Neutrophil (primary cell): ENCODE data around the gene BEND7.

ENCODE experiments used
- H3K27ac ChIP-seq: fragments of 200-600 bp; sonication (generic); 2 replicates; pipeline ENCODE4 v1.5.1; 2016; ENCODE audit warnings: mild to moderate bottlenecking, moderate library complexity
- H3K27me3 ChIP-seq: fragments of 200-600 bp; sonication (generic); 2 replicates; pipeline ENCODE4 v1.6.0; 2016; ENCODE audit warnings: mild to moderate bottlenecking
- H3K36me3 ChIP-seq: fragments of 200-600 bp; sonication (generic); 2 replicates; pipeline ENCODE4 v1.5.1; 2017
- H3K4me1 ChIP-seq, 2 experiments: fragments of 200-600 bp in 1 of 2; sonication (generic) in 1 of 2; 1 replicate in 1 of 2; 2 replicates in 1 of 2; pipeline versions ENCODE4 v1.5.1 to v1.6.1; 2013 to 2016; ENCODE audit warnings: low read depth in 1 of 2, low read length in 1 of 2, mild to moderate bottlenecking in 1 of 2, moderate library complexity in 1 of 2; ENCODE audit not compliant: control insufficient read depth in 1 of 2, insufficient read depth in 1 of 2
- H3K4me3 ChIP-seq, 2 experiments: fragments of 200-600 bp in 1 of 2; sonication (generic) in 1 of 2; 1 replicate in 1 of 2; 2 replicates in 1 of 2; pipeline ENCODE4 v1.5.1; 2013 to 2016; ENCODE audit warnings: low read depth in 1 of 2, low read length in 1 of 2, mild to moderate bottlenecking in 1 of 2, moderate library complexity in 1 of 2
- H3K9me3 ChIP-seq: fragments of 200-600 bp; sonication (generic); 2 replicates; pipeline ENCODE4 v1.5.1; 2016
- TF ChIP-seq, protein P1 (sequence below): fragments of 200-600 bp; sonication (generic); IDR thresholded peaks from 2 replicates; pipeline ENCODE4 v1.5.1; 2016; ENCODE audit warnings: antibody characterized with exemption

BEND7 gene

DNA sequence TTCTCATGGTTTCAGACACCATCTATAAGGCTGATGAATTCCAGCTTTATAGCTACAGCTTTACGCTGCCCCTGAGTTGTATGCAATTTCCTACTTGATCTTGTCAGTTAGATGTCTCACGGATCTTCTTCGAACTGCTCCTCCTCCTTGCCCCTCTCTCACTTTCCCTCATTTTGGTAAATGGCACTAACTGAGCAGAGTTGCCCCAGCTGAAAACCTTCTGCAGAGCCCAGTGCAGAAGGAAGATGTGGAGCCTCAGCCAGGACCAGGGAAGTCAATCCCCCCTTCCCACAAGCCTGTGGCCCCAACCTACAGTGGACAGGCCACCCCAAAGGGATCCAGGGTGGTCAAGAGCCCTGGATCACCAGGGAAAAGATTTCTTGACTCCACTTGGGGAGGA, 131.8 kb downstream of the BEND7 start:
- Histone ChIP-seq H3K27me3 (no peaks in the 10 kb centered on the region), H3K4me1 (no peaks in the 10 kb centered on the region), H3K9me3 (no peaks in the 10 kb centered on the region), H3K4me3 (no peak overlapping the region), H3K36me3 (no peaks in the 10 kb centered on the region), H3K27ac (no peak overlapping the region)
- TF ChIP-seq, protein P1, sequence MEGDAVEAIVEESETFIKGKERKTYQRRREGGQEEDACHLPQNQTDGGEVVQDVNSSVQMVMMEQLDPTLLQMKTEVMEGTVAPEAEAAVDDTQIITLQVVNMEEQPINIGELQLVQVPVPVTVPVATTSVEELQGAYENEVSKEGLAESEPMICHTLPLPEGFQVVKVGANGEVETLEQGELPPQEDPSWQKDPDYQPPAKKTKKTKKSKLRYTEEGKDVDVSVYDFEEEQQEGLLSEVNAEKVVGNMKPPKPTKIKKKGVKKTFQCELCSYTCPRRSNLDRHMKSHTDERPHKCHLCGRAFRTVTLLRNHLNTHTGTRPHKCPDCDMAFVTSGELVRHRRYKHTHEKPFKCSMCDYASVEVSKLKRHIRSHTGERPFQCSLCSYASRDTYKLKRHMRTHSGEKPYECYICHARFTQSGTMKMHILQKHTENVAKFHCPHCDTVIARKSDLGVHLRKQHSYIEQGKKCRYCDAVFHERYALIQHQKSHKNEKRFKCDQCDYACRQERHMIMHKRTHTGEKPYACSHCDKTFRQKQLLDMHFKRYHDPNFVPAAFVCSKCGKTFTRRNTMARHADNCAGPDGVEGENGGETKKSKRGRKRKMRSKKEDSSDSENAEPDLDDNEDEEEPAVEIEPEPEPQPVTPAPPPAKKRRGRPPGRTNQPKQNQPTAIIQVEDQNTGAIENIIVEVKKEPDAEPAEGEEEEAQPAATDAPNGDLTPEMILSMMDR = no peak

DNA sequence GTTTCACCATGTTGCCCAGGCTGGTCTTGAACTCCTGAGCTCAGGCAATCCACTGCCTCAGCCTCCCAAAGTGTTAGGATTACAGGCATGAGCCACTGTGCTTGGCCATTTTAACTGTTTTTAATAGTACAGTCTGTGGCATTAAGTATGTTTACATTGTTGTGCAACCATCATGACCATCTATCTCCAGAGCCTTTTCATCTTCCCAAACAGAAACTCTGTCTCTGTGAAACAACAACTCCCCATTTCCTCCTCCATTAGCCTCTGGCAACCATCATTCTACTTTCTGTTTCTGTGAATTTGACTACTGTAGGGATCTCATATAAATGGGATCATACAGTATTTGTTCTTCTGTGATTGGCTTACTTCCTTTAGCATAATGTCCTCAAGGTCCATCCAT, 132.4 kb downstream of the BEND7 start:
- no peaks in the 10 kb centered on the region for H3K27me3 ChIP-seq
- TF ChIP-seq, protein P1 = no peak
- no peak overlapping the region for H3K4me3 ChIP-seq
- H3K36me3 ChIP-seq = no peaks in the 10 kb centered on the region
- H3K9me3 ChIP-seq = no peaks in the 10 kb centered on the region
- no peak overlapping the region for H3K27ac ChIP-seq
- no peaks in the 10 kb centered on the region for H3K4me1 ChIP-seq

DNA sequence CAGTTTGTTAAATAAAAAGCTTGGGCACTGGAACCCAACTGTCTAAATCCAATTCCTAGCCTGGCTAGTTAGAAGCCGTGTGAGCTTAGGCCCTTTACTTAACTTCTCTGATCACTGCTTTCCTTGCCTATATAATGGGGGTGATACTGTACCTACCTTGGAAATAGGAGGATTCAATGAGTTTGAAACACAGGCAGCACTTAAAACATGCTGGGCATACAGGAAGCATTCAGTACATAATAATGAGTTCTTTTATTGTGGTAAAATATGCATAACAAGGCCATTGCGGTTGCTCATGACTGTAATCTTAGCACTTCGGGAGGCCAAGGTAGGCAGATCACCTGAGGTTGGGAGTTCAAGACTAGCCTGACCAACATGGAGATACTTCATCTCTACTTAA, 133.3 kb downstream of the BEND7 start:
- Histone ChIP-seq H3K4me3 (no peak overlapping the region), H3K27ac (no peak overlapping the region), H3K36me3 (no peaks in the 10 kb centered on the region), H3K9me3 (no peaks in the 10 kb centered on the region), H3K27me3 (no peaks in the 10 kb centered on the region), H3K4me1 (no peaks in the 10 kb centered on the region)
- TF ChIP-seq, protein P1 = no peak

GRCh38 chr10:13393640-13394039, 135.2 kb downstream of the BEND7 start:
- TF ChIP-seq, protein P1 = no peak
- H3K27ac ChIP-seq = no peak overlapping the region
- no peaks in the 10 kb centered on the region for H3K36me3 ChIP-seq
- H3K27me3 ChIP-seq = no peaks in the 10 kb centered on the region
- H3K9me3 ChIP-seq = no peaks in the 10 kb centered on the region
- H3K4me3 ChIP-seq = no peak overlapping the region
- H3K4me1 ChIP-seq = no peaks in the 10 kb centered on the region

DNA sequence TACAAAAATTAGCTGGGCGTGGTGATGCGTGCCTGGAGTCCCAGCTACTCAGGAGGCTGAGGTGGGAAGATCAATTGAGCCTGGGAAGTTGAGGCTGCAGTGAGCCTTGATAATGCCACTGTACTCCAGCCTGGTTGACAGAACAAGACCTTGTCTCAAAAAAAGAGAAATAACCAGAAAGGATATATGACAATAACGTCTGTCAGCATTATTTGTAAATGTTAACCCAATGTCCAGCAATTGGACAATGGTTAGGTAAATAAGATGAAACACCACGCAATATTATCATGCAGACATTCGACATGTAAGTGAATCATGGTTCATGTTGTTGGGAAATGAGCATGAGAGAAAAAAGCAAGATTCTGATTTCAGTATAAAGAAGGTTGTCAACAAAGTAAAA, 136.1 kb downstream of the BEND7 start:
- TF ChIP-seq, protein P1 = no peak
- Histone ChIP-seq H3K4me1 (no peaks in the 10 kb centered on the region), H3K9me3 (no peaks in the 10 kb centered on the region), H3K27me3 (no peaks in the 10 kb centered on the region), H3K4me3 (no peak overlapping the region), H3K36me3 (no peaks in the 10 kb centered on the region), H3K27ac (no peak overlapping the region)
